ENCODE measurements around the gene KANK2. TPM values are rescaled to one million over a fixed set of nuclear protein-coding genes. Genes with fewer than 3 reads are reported as not detected.

Gene KANK2
- total RNA-seq, 6 experiments from 2014 or later = 132 to 167 (median 156) TPM

GRCh38 chr19:11203194-11204075, 6.1 kb upstream of the KANK2 start:
- Mint-ChIP-seq H3K27me3 (ENCODE audit: insufficient read depth) (peaks cover 3% of the 10 kb centered on the region; the same call in 1 of the 2 replicates), H3K9me3 (no peaks in the 10 kb centered on the region), H3K4me1 (ENCODE audit: low read depth) (peaks cover 31% of the 10 kb centered on the region), H3K4me3 (peak overlapping the region; percentile 68), H3K36me3 (ENCODE audit: low read depth) (no peaks in the 10 kb centered on the region), H3K27ac (peak overlapping the region; percentile 97)
- TF ChIP-seq, protein P1, sequence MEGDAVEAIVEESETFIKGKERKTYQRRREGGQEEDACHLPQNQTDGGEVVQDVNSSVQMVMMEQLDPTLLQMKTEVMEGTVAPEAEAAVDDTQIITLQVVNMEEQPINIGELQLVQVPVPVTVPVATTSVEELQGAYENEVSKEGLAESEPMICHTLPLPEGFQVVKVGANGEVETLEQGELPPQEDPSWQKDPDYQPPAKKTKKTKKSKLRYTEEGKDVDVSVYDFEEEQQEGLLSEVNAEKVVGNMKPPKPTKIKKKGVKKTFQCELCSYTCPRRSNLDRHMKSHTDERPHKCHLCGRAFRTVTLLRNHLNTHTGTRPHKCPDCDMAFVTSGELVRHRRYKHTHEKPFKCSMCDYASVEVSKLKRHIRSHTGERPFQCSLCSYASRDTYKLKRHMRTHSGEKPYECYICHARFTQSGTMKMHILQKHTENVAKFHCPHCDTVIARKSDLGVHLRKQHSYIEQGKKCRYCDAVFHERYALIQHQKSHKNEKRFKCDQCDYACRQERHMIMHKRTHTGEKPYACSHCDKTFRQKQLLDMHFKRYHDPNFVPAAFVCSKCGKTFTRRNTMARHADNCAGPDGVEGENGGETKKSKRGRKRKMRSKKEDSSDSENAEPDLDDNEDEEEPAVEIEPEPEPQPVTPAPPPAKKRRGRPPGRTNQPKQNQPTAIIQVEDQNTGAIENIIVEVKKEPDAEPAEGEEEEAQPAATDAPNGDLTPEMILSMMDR (IDR thresholded peaks at IDR 0.05) = peak; percentile 97
- DNase-seq = peak; percentile 93

DNA sequence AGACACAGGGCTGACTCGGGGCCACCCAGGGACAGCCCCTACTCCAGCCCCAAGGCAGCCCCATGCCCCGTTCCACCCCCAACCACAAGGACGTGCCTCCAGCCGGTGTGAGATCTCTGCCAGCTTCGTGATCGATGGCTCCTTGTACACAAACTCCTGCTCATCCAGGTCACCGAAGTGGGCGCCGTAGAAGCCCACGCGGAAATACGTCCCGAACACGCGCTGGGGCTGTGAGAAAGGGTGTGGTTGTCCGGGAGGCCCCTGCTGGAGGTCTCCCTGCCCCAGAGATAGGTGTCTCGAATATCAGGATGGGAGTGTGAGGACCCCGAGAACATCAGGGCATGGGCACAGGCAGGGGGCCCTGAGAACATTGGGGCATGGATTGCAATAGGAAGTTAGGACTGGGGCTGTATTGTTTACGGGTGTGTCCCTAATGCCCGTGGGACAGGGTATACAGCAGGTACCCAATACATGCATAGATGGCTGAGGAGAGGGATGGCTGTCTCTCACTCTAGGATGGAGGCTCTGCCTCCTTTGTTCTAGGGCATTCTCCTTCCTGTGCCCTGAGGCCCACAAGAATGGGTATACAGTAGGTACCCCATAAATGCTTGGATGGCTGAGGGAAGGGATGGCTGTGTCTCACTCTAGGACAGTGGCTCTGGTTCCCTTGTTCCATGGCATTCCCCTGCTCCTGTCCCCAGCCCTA, 5.3 kb upstream of the KANK2 start:
- no peak for DNase-seq
- Mint-ChIP-seq H3K9me3 (no peaks in the 10 kb centered on the region), H3K36me3 (ENCODE audit: low read depth) (no peaks in the 10 kb centered on the region), H3K27me3 (ENCODE audit: insufficient read depth) (peaks cover 3% of the 10 kb centered on the region; the same call in 1 of the 2 replicates), H3K4me1 (ENCODE audit: low read depth) (peaks cover 36% of the 10 kb centered on the region), H3K27ac (peak overlapping the region; percentile 97), H3K4me3 (peak overlapping the region; percentile 68)
- TF ChIP-seq, protein P1 (IDR thresholded peaks at IDR 0.05) = no peak

- Mint-ChIP-seq H3K27ac (peak overlapping the region; percentile 45; the same call in 1 of the 2 replicates), H3K36me3 (ENCODE audit: low read depth) (no peaks in the 10 kb centered on the region), H3K27me3 (ENCODE audit: insufficient read depth) (peaks cover 3% of the 10 kb centered on the region; the same call in 1 of the 2 replicates), H3K4me1 (ENCODE audit: low read depth) (peaks cover 36% of the 10 kb centered on the region), H3K4me3 (no peak overlapping the region), H3K9me3 (no peaks in the 10 kb centered on the region)
- TF ChIP-seq, protein P1 (IDR thresholded peaks at IDR 0.05) = no peak
- DNase-seq = no peak
These were observed 4.4 kb upstream of the KANK2 start for GRCh38 chr19:11201791-11202190.

DNA sequence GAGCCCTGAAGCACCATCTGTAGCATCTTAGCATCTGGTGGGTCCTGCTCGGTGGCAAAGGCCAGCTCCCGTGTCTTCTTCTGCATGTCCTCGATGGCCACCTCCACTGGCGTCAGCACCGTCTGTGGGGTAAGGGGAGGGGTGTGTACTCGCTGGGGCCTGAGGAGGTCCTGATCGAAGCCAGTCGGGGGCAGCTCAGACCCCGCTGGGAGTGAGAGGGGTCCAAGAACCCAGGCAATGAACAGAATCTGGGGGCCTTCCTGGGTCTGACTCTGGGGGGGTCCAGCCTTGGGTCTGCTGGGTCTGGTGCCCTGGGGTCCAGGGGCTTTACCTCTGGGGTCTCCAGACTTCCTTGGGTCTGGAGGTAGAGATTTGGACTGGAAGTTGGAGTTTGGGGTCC, 3.6 kb upstream of the KANK2 start:
- no peak overlapping the region for H3K4me3 Mint-ChIP-seq
- 0 out of 2 replicates have a peak, but pooled peaks cover 1% of the 10 kb centered on the region for H3K27me3 Mint-ChIP-seq (ENCODE audit: insufficient read depth)
- H3K27ac Mint-ChIP-seq = no peak overlapping the region
- H3K9me3 Mint-ChIP-seq = no peaks in the 10 kb centered on the region
- peaks cover 43% of the 10 kb centered on the region for H3K4me1 Mint-ChIP-seq (ENCODE audit: low read depth)
- H3K36me3 Mint-ChIP-seq (ENCODE audit: low read depth) = no peaks in the 10 kb centered on the region; the same call in 1 of the 2 replicates
- no peak for DNase-seq
- TF ChIP-seq, protein P1 (IDR thresholded peaks at IDR 0.05) = no peak

DNA sequence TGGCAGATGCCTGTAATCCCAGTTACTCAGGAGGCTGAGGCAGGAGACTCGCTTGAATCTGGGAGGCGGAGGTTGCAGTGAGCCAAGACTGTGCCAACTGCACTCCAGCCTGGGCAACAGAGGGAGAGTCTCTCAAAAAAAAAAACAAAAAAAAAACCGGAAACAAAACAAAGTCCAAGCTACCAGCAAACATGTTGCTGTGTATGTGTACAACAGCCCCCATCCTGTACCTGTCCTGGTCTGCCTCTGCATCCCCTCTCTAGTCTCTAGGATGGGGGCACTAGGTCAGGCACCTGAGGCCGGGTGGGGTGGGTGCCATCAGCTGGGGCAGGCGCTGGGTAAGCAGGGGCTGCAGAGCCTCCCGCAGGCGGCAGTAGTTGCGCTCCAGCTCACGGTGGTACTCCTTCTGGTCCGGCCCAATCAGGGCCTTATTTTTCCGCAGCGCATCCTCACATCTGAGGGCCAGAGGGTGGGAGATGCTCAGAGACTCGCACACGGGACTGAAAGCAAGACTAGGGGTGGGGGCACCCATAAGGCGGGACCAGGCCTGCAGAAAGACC, 2.8 kb upstream of the KANK2 start:
- no peaks in the 10 kb centered on the region for H3K9me3 Mint-ChIP-seq
- H3K27ac Mint-ChIP-seq = no peak overlapping the region
- peaks cover 50% of the 10 kb centered on the region for H3K4me1 Mint-ChIP-seq (ENCODE audit: low read depth)
- DNase-seq = no peak
- peaks cover 6% of the 10 kb centered on the region for H3K36me3 Mint-ChIP-seq (ENCODE audit: low read depth)
- H3K4me3 Mint-ChIP-seq = no peak overlapping the region
- TF ChIP-seq, protein P1 (IDR thresholded peaks at IDR 0.05) = no peak
- 0 out of 2 replicates have a peak, but pooled peaks cover 1% of the 10 kb centered on the region for H3K27me3 Mint-ChIP-seq (ENCODE audit: insufficient read depth)
